PC-9 (cell line): ENCODE data around the gene ISG20.

Source experiments
- CTCF ChIP-seq: fragments of 200-600 bp; sonication (generic); conservative IDR thresholded peaks from 2 replicates; pipeline ENCODE4 v1.6.1; 2017; ENCODE audit warnings: mixed run types, antibody characterized with exemption, mild to moderate bottlenecking, moderate library complexity
- EZH2 ChIP-seq: fragments of 200-600 bp; sonication (generic); IDR thresholded peaks from 2 replicates; pipeline ENCODE4 v1.8.0; 2017; ENCODE audit warnings: antibody characterized with exemption, low read depth

DNA sequence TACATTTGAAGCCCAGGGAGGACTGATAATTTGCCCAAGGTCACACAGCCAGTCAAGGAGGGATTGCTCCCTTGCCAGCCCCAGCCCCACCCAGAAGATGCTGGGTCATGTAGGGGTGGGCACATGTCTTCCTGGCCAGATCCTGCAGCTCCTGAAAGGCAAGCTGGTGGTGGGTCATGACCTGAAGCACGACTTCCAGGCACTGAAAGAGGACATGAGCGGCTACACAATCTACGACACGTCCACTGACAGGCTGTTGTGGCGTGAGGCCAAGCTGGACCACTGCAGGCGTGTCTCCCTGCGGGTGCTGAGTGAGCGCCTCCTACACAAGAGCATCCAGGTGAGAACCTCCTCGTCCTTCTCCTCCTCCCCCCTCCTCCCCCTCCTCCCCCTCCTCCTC lies 13.2 kb downstream of the ISG20 start:
- TF ChIP-seq CTCF (no peak), EZH2 (no peak)
